GM12878 (cell line): ENCODE results near the gene GYG1. TPM values are rescaled to one million over a fixed set of nuclear protein-coding genes. Genes with fewer than 3 reads are reported as not detected.

Source experiments
- ATAC-seq: fragments of 200-7000 bp; cut with Tn5 transposase; 3 replicates; pipeline ENCODE4 v1.9.1; 2020; ENCODE audit warnings: mild to moderate bottlenecking, moderate library complexity
- BruUV-seq: library from RNA; stranded (reverse); fragments of 400-500 nt; replicated peaks from 2 replicates; lab custom pipeline; 2021; lab: Mats Ljungman, UMichigan
- CTCF ChIA-PET: fragments of 300-600 bp; sonication (Branson Sonifier 250); formaldehyde crosslinking; extraction: SDS; loops from one replicate; lab custom pipeline; 2021; ENCODE audit warnings: inconsistent platforms; lab: Yijun Ruan, JAX
- POLR2A ChIA-PET: fragments of 350-600 bp; formaldehyde crosslinking; extraction: SDS; loops from one replicate; lab custom pipeline; 2021; ENCODE audit warnings: inconsistent platforms; lab: Charles Lee
- RAD21 ChIA-PET: fragments of 300-600 bp; sonication (Branson Sonifier 250); formaldehyde crosslinking; loops from one replicate; lab custom pipeline; 2023; ENCODE audit warnings: antibody characterized with exemption; ENCODE audit not compliant: unreplicated experiment; lab: Charles Lee
- SMC1A ChIA-PET: fragments of 300-600 bp; sonication (Branson Sonifier 250); formaldehyde crosslinking; loops from one replicate; lab custom pipeline; 2023; ENCODE audit not compliant: unreplicated experiment, uncharacterized antibody; lab: Charles Lee
- DNase-seq: peaks from one replicate; pipeline ENCODE4 v3.0.0-alpha.2; 2011; ENCODE audit warnings: low read depth, low spot score
- FAIRE-seq: peaks from 3 replicates; lab custom pipeline; 2011; peaks lifted over from hg19 to GRCh38; lab: Jason Lieb, UNC
- H2AFZ ChIP-seq: 2 replicates; pipeline ENCODE4 v1.6.0; 2011; ENCODE audit warnings: low read depth, low read length, control low read depth; ENCODE audit not compliant: control insufficient read depth
- H3K27ac ChIP-seq: 2 replicates; pipeline ENCODE4 v1.5.1; 2011; ENCODE audit warnings: control low read depth; ENCODE audit not compliant: control insufficient read depth, insufficient read depth
- H3K27me3 ChIP-seq, 2 experiments: replicated peaks in 1 of 2; 2 replicates each; pipeline versions ENCODE4 v1.6.0 to v1.6.1; 2011; ENCODE audit warnings: low read length in 1 of 2; ENCODE audit not compliant: control insufficient read depth in 2 of 2, insufficient read depth in 2 of 2
- H3K36me3 ChIP-seq, 2 experiments: 2 replicates each; pipeline ENCODE4 v1.5.1; 2011; ENCODE audit warnings: low read length in 1 of 2; ENCODE audit not compliant: control insufficient read depth in 2 of 2, insufficient read depth in 2 of 2
- H3K4me1 ChIP-seq: 2 replicates; pipeline ENCODE4 v1.6.1; 2011; ENCODE audit warnings: mild to moderate bottlenecking, low read length, moderate library complexity, mixed read lengths; ENCODE audit not compliant: control insufficient read depth, insufficient read depth
- H3K4me2 ChIP-seq: 2 replicates; pipeline ENCODE4 v1.6.0; 2011; ENCODE audit warnings: control low read depth; ENCODE audit not compliant: control insufficient read depth, insufficient read depth
- H3K4me3 ChIP-seq: fragments of 200-600 bp; sonication (generic); 2 replicates; pipeline ENCODE4 v1.5.1; 2016
- H3K79me2 ChIP-seq: 2 replicates; pipeline ENCODE4 v1.6.0; 2011; ENCODE audit warnings: low read length; ENCODE audit not compliant: control insufficient read depth, insufficient read depth
- H3K9ac ChIP-seq: 2 replicates; pipeline ENCODE4 v1.8.0; 2011; ENCODE audit warnings: low read length, control low read depth, mixed read lengths; ENCODE audit not compliant: control insufficient read depth, insufficient read depth
- H3K9me3 ChIP-seq: replicated peaks from 3 replicates; pipeline ENCODE4 v1.5.1; 2011; ENCODE audit warnings: mild to moderate bottlenecking, low read length; ENCODE audit not compliant: control insufficient read depth, insufficient read depth
- H4K20me1 ChIP-seq: 2 replicates; pipeline ENCODE4 v1.6.0; 2011; ENCODE audit not compliant: control insufficient read depth, insufficient read depth
- ATF7 ChIP-seq: fragments of 450-650 bp; IDR thresholded peaks from 2 replicates; pipeline ENCODE4 v1.6.1; 2016; ENCODE audit warnings: low read depth, mild to moderate bottlenecking
- DPF2 ChIP-seq: fragments of 450-650 bp; IDR thresholded peaks from 2 replicates; pipeline ENCODE4 v1.6.1; 2017; ENCODE audit warnings: mild to moderate bottlenecking
- EP300 ChIP-seq, 2 experiments: fragments of 150-350 bp in 1 of 2; IDR thresholded peaks; 2 replicates each; pipeline ENCODE4 v1.6.1; 2011 to 2012; ENCODE audit warnings: low read depth in 2 of 2, low read length in 2 of 2, borderline replicate concordance in 1 of 2, improper control_type of control experiment in 1 of 2, inconsistent platforms in 1 of 2; ENCODE audit not compliant: control insufficient read depth in 1 of 2
- ETV6 ChIP-seq, 2 experiments: fragments of 450-650 bp in 1 of 2; IDR thresholded peaks in 1 of 2; conservative IDR thresholded peaks in 1 of 2; 2 replicates each; pipeline ENCODE4 v1.6.1; 2014; ENCODE audit warnings: antibody characterized with exemption in 1 of 2, borderline replicate concordance in 1 of 2, low read depth in 1 of 2, mild to moderate bottlenecking in 1 of 2, moderate library complexity in 1 of 2
- HSF1 ChIP-seq: fragments of 150-350 bp; IDR thresholded peaks from 2 replicates; pipeline ENCODE4 v1.6.1; 2014; ENCODE audit warnings: mild to moderate bottlenecking, low read depth, low read length
- IKZF2 ChIP-seq, 2 experiments: fragments of 450-650 bp; IDR thresholded peaks; 2 replicates each; pipeline ENCODE4 v1.6.1; 2017; ENCODE audit warnings: mild to moderate bottlenecking in 2 of 2, moderate library complexity in 2 of 2
- IRF3 ChIP-seq: fragments of 450-650 bp; IDR thresholded peaks from 2 replicates; pipeline ENCODE4 v1.6.1; 2014; ENCODE audit warnings: mild to moderate bottlenecking
- IRF5 ChIP-seq: fragments of 450-650 bp; IDR thresholded peaks from 2 replicates; pipeline ENCODE4 v1.6.1; 2017; ENCODE audit warnings: borderline replicate concordance
- LARP7 ChIP-seq: fragments of 450-650 bp; IDR thresholded peaks from 2 replicates; pipeline ENCODE4 v1.6.1; 2017; ENCODE audit warnings: mild to moderate bottlenecking
- REST ChIP-seq: IDR thresholded peaks from 2 replicates; pipeline ENCODE4 v1.6.1; 2012; ENCODE audit warnings: mild to moderate bottlenecking, low read depth, low read length
- SREBF2 ChIP-seq: IDR thresholded peaks from 2 replicates; pipeline ENCODE4 v1.6.1; 2012; ENCODE audit warnings: mild to moderate bottlenecking, low read length
- USF1 ChIP-seq: IDR thresholded peaks from 2 replicates; pipeline ENCODE4 v1.6.1; 2011; ENCODE audit warnings: borderline replicate concordance, low read depth, mild to moderate bottlenecking, moderate library complexity, mixed read lengths, low read length; ENCODE audit not compliant: insufficient read depth; ENCODE audit errors: extremely low read length
- ZNF217 ChIP-seq: fragments of 450-650 bp; IDR thresholded peaks from 2 replicates; pipeline ENCODE4 v1.6.1; 2017; ENCODE audit warnings: antibody characterized with exemption, mild to moderate bottlenecking
- WGBS: methylation state at CpG from one replicate; pipeline ENCODE4 v1.1.6; 2016; ENCODE audit warnings: low lambda C conversion rate; ENCODE audit not compliant: insufficient replicate concordance, insufficient coverage; ENCODE audit errors: missing lambda C conversion rate; 5-methylcytosine and 5-hydroxymethylcytosine counted together
- in situ Hi-C: fragments of 300-500 bp; cut with MboI; formaldehyde crosslinking; loops from 9 replicates; pipeline ENCODE4 v1.14.3; 2018; ENCODE audit warnings: mixed read lengths
- intact Hi-C: fragments of 100-400 bp; cut with micrococcal nuclease; formaldehyde crosslinking; loops from one replicate; pipeline ENCODE4 v1.14.2; 2022; ENCODE audit not compliant: unreplicated experiment
- polyA plus RNA-seq, 11 experiments: library from polyadenylated mRNA; depleted of rRNA in 4 of 11; unstranded in 6 of 11; stranded (reverse) in 5 of 11; fragments of >200 nt; fragmentation: Nextera tagmentation in 4 of 11; fragmentation: Illumina TruSeq in 1 of 11; extraction: Ambion mirVana in 4 of 11; extraction: Trizol in 1 of 11; gene quantifications; 1 replicate in 1 of 11; 2 replicates in 10 of 11; pipeline versions ENCODE4 v1.2.1 to v1.2.3, GENCODE V29; 2011 to 2016; ENCODE audit warnings: inconsistent platforms in 2 of 11, missing spikeins in 2 of 11, low read depth in 1 of 11
- total RNA-seq, 4 experiments: library from RNA; depleted of rRNA in 3 of 4; stranded (reverse); fragments of >200 nt in 3 of 4; fragmentation: Illumina TruSeq in 1 of 4; extraction: Trizol in 1 of 4; gene quantifications; 2 replicates each; pipeline versions ENCODE4 v1.2.1 to v1.2.3, GENCODE V29; 2013 to 2021

GYG1 gene
- total and polyA plus RNA-seq, 10 of the 15 experiments (the other 5 are each of a cell fraction or from before 2014, with no cell fraction given), result 11.8 to 38.9 (median 22.9) TPM

GRCh38 chr3:148943506-148944205, 47.7 kb upstream of the GYG1 start:
- DNase-seq (peak; percentile 19), ATAC-seq (peak; percentile 97), FAIRE-seq (peak; percentile 83)
- SMC1A ChIA-PET, result interaction anchor here (0.6 to 3.7 kb wide), 3 partner anchors 81 to 867 kb away, joined by 4 to 19 read pairs (median 11); no protein-coding TSS in a partner anchor
- no peaks in the 10 kb centered on the region for H3K9me3 ChIP-seq
- no peak overlapping the region for H3K4me3 ChIP-seq
- H3K79me2 ChIP-seq, result no peaks in the 10 kb centered on the region
- no peak overlapping the region for H3K4me2 ChIP-seq
- WGBS, result 26% methylated on average over 2 of the region's 2 CpGs
- no peak overlapping the region for H2AFZ ChIP-seq
- no peak overlapping the region for H3K27ac ChIP-seq
- intact Hi-C loops, result loop anchor here (1.0 to 2.0 kb wide), 3 partner anchors 82 to 563 kb away; no protein-coding TSS in a partner anchor
- no peaks in the 10 kb centered on the region for H4K20me1 ChIP-seq
- POLR2A ChIA-PET, result no interaction called here
- no TSS peak for BruUV-seq
- H3K27me3 ChIP-seq, result peaks cover 0 to 3% of the 10 kb centered on the region in 2 experiments; a peak in 3 of 4 replicates
- RAD21 ChIA-PET, result interaction anchor here (0.7 to 1.2 kb wide), 2 partner anchors 21 to 562 kb away, joined by 3 to 6 read pairs; no protein-coding TSS in a partner anchor
- no peaks in the 10 kb centered on the region for H3K36me3 ChIP-seq
- no peaks in the 10 kb centered on the region for H3K4me1 ChIP-seq
- no peak overlapping the region for H3K9ac ChIP-seq
- in situ Hi-C loops, result loop anchor here (10.0 kb wide), 1 partner anchor 559 kb away; no protein-coding TSS in a partner anchor
- CTCF ChIA-PET, result interaction anchor here (1.2 to 11.7 kb wide), 8 partner anchors 11 to 563 kb away, joined by 3 to 179 read pairs (median 8); partner anchors contain the start of gene CPA3
- no peak for TF ChIP-seq HSF1
- no peak for TF ChIP-seq SREBF2
- TF ChIP-seq IRF5, result no peak
- no peak for TF ChIP-seq USF1
- no peak for TF ChIP-seq ZNF217
- TF ChIP-seq EP300 (IDR thresholded peaks at IDR 0.05; ENCODE audit: borderline replicate concordance in 1 of 2, control insufficient read depth in 1 of 2, low read depth in 2 of 2, low read length in 2 of 2), result no peak
- TF ChIP-seq DPF2, result no peak
- TF ChIP-seq ATF7, result peak; percentile 61
- no peak for TF ChIP-seq IRF3
- no peak for TF ChIP-seq IKZF2 (IDR thresholded peaks at IDR 0.05)
- no peak for TF ChIP-seq REST
- TF ChIP-seq LARP7, result no peak
- TF ChIP-seq ETV6 (conservative IDR thresholded peaks at IDR 0.05 in 1 of 2, IDR thresholded peaks at IDR 0.05 in 1 of 2; ENCODE audit: borderline replicate concordance in 1 of 2, low read depth in 1 of 2), result no peak
